HL-60/S4 treated with retinoic acid at 250 ng/mL for 4 days and 3 days (cell line): Measurements from ENCODE around the gene ARSG.
"Not testable (repeated sequence)": the region's sequence is repeated elsewhere in the genome, so short reads cannot be mapped to it uniquely, and the experiment has no call there.

Experiments
- in situ Hi-C: fragments of 300-500 bp; cut with MboI; formaldehyde crosslinking; loops from 2 replicates; pipeline ENCODE4 v1.7.0; 2022; ENCODE audit warnings: low sequenced_read_pairs

The ARSG gene

DNA sequence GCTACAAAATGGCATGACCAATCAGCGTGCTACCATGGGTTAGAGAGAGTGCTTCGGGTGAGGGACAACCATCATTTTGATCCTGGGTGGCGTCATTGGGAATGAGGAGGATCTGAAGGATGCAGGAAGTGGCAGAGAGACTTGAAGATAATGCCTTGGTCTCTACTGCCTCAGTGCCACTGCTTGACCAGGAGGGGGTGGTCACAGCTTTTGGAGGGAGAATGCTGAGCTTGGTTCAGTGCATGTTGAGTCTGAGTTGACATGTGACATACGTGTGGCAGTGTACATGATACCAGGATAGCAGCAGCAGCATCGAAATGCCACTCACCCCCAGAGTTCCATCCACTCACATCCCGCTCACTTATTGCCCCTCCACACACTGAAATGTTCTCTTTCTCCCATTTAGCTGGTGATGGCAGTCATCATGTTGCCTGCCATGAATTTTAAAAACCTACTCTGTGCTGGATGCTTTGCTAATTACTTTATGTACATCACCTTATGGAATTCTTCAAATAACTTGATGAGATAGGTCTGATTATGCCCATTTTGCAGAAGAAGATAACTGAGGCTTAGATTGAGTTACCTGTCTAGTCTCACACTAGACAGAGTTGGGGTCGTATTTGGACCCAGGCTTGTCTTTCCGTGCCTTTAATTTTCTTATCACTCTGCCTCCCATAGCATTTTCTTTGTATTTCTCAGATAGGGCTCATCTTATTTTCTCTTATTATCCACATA is 36.7 kb downstream of the ARSG start:
- in situ Hi-C loops = no loop called here

DNA sequence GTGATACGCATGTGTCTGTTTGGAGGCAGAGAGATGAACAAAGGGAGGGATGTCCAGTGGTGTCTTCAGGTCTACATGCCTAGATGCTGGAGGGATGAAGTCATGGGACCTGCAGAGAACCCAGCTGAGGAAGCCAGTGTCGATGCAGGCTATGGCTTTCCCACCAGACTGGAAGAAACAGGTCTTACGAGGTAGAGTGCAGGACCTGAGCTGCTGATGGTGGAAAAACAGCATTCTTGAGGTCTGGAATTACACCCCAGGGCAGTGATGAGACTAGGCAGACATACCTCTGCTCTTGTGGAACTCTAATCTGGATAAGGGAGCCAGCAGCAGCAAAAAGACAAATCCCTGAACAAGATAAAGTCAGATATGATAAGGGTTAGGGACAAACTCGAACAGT is 37.4 kb downstream of the ARSG start:
- in situ Hi-C loops = no loop called here

DNA sequence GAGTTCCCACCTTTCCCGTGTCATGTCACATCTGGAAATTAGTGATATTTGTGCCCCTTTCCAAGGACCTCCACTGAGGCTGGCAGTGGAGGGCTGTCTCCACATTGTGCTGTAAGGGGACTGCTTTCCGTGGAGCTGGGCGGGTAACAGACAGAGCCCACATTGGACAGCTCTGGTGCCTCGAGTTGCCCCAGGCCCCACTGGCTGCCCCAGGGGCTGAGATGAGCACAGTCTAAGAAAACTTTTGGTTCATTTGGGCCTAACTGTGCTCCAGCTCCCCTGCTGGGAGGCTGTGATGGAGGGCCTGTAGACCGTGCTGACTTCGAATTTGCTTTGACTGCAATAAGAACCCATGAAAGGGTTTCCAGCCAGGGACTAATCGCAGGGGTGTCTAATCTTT is 38.0 kb downstream of the ARSG start:
- in situ Hi-C loops = no loop called here

DNA sequence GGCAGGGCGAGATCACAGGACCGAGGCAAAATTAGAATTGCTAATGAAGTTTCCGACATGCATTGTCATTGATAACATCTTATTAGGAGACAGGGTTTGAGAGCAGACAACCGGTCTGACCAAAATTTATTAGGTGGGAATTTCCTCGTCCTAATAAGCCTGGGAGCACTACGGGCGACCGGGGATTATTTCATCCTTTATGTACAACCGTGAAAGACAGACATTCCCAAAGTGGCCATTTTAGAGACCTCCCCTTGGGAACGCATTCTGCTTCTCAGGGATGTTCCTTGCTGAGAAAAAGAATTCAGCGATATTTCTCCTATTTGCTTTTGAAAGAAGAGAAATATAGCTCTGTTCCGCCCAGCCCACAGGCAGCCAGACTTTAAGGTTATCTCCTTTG is 40.6 kb downstream of the ARSG start:
- in situ Hi-C loops = not testable (repeated sequence)

DNA sequence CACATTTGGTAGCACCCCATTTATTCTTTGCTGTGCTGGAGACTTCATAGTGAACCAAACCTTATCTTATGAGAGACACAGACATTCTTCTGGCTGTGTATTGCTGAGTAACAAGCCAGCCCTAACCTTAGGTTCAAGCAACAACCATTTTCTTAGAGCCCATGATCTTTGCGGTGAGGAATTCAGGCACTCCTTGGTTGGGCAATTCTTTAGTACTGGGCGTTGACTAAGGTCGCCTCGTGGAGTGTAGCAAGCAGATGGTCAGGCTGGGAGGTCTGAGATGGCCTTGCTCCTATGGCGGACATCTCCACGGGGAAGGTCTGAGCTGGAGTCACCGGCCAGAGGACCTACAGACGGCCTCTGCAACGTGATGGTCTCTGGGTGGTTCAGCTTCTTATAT is 43.1 kb downstream of the ARSG start:
- in situ Hi-C loops = no loop called here

DNA sequence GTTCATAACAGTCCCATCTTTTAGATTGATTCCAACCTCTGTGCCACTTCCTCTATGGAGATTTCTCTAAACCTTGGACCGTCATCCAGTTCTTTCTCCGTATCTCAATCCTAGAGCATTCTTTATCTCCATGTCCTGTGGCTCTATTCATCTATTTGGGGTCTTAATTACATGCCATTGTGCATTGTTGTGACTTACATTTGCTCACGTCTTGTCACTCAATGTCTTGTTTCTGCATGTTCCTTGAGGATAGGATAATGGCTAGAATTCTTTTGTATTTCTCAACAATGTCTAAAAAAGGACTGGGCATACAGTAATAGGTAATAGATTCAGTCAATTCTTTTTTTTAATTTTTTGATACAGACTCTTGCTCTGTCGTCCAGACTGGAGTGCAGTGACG is 50.2 kb downstream of the ARSG start:
- in situ Hi-C loops = no loop called here

DNA sequence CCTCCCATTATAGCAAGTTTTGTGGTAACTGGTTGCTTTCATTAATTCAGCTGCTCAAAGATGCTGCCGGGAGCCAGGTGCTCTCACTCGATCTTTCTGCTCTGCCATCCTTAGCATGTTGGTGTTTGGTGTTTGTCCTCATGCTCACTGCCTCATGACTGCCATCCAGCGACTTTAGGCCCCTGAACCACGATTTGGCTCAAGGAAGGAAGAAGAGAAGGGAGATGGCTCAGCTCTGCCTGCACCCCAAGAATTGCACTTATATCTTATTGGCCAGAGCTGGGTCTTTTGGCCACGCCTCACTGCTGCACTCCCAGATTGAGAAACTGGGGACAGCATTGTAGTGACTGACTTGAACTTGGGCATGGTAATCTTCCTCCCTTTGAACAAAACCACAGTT is 52.7 kb downstream of the ARSG start:
- in situ Hi-C loops = no loop called here

DNA sequence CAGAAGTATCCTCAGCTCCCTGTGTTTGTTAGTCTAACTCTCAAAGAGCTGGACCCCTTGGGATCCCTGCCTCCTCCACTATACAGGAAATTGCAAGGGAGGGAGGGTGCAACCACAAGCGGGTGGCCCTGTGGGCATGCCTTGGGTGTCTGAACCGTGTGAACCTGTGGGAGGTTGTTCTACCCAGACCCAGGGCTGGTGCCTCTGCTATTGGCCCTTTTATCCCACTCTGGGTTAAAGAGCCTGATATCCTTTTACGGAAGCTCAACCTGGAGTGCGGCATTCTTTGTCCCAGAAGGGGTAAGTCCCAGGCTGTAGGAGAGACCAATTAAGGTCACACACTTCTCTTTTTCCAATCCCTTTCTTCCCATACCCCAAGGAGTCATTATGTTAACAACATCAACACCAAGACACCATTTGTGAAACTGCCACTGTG is 53.4 kb downstream of the ARSG start:
- in situ Hi-C loops = no loop called here

DNA sequence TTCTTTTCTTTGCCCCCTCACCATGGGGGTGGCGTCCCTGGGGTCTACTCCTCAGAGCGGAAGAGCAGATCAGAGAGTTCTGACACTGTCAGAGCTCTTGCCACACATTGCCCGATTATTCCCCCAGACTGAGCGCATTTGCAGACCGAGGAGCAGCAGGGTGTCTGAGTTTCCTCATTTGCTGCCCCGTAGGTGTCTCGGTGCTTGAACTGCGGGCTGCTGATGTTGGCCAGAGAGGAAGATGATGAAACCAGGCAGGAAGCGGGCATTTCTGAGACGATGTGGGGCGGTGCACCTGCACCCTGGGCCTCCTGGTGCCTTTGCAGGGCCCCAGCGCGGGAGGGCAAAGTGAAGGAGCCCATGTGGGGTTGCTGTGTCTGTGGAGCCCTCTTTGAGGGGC is 55.2 kb downstream of the ARSG start:
- in situ Hi-C loops = no loop called here

DNA sequence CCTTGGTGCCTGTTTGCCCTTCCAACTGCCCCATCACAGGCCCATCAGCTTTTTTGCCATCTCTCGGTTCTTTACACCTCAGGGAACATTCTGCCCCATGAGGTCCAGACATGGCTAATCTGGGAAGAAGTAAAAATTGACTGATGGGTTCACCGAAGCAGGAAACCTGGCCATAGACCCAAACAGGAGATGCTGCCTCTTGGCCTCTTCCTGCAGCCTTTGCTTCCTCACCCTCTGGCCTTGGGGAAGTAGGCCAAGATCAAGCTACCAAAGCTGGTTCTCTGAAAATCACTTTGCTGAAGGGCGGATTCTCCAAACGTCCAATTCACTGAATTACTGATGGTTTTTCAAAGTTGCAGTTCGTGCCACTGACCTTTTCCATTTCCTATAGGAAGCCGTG is 56.1 kb downstream of the ARSG start:
- in situ Hi-C loops = no loop called here

DNA sequence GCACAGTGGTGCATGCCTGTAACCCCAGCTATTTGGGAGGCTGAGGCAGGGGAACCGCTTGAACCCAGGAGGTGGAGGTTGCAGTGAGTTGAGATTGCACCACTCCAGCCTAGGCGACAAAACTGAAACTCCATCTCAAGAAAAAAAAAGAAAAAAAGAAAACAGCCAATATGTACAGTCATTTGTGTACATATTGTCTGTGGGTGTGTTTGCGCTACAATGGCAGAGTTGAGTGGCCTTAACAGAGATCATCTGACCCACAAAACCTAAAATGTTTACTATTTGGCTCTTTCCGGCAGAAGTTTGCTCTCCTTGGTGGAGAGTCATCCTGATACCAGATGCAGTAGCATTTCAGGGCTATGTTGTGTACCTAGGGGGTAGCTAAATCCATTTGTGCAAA is 57.9 kb downstream of the ARSG start:
- in situ Hi-C loops = no loop called here

DNA sequence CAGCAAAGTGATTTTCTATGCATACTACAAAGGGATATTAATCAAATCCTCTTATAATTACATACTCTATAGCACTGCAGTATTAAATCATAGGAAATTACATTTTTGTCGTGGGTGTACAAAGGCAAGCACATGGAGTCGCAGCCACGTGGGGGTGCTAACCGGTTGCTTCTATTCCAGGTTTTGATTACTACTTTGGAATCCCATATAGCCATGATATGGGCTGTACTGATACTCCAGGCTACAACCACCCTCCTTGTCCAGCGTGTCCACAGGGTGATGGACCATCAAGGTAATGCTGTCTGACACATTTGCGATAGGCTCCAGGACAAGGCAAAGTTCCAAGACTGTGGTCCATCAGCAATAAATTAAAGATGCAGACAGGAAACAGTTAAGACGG is 60.1 kb downstream of the ARSG start:
- in situ Hi-C loops = no loop called here

DNA sequence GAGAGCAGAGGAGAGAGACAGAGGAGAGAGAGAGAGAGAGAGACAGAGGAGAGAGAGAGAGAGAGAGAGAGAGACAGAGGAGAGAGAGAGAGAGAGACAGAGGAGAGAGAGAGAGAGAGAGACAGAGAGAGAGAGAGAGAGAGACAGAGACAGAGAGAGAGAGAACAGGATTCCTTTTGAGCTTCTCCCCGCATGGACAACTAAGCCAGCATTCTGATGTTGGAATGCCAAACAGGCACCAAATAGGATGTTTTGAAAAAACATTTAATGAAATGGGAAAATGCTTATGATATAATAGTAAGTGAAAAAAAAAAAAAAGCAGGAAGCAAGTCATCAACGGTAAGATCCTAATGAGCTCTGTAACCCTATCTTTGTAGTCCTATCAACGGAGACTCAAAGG is 60.7 kb downstream of the ARSG start:
- in situ Hi-C loops = no loop called here

DNA sequence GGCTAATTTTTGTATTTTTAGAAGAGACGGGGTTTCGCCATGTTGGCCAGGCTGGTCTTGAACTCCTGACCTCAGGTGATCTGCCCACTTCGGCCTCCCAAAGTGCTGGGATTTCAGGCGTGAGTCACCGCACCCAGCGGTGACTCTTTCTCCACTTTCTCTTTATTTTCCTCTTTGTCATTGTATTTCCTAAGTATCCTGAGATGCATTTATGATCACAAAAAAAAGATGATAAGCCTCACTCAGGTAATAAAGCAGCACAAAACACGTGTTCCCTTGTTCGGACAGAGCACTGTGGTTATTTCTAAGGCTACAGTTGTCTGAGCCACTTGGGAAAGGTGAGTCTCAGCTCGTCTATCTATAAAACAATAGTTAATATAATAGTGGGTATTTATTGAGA is 61.4 kb downstream of the ARSG start:
- in situ Hi-C loops = not testable (repeated sequence)

DNA sequence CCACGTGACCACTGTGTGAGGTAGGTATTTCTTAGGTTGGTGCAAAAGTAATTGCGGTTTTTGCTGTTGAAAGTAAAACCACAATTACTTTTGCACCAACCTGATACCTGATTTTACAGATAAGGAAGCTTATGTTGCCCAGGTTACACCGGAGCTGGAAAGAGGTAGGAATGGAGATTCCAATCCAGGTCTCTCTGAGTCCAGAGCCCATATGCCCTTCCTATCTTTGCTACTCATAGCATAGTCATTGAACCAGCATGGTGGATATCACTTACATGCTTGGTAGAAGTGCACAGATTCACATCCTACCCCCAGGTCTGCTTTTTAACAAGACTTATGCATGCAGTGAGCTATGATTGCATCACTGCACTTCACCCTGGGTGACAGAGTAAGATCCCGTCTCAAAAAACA is 61.8 kb downstream of the ARSG start:
- in situ Hi-C loops = no loop called here

DNA sequence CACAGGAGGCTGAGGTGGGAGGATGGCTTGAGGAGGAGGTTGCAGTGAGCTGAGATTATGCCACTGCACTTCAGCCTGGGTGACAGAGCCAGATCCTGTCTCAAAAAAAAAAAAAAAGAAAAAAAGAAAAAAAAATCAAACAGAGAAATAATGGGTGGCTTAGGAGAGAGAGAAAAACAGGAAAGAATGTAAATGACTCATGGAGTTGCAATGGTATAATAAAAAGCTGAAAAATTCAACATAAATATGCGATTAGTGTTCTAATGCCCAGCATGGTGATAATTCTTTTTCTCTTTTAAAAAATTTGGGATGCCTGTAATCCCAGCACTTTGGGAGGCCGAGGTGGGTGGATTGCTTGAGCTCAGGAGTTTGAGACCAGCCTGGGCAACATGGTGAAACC is 63.0 kb downstream of the ARSG start:
- in situ Hi-C loops = not testable (repeated sequence)

DNA sequence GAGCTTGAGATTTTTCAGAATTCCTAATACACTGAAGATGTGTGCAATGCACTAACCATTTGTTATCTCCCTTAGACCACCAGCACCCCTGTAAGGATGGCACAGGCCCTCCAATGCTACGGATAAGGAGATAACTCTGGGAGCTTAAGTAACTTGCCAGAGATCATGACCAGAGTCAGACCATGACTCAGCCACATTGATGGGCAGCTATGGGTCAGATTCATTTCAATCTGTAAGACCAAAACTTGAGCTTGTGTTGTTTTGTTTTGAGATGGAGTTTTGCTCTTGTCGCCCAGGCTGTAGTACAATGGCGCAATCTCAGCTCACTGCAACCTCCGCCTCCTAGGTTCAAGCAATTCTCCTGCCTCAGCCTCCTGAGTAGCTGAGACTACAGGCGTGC is 63.8 kb downstream of the ARSG start:
- in situ Hi-C loops = not testable (repeated sequence)

DNA sequence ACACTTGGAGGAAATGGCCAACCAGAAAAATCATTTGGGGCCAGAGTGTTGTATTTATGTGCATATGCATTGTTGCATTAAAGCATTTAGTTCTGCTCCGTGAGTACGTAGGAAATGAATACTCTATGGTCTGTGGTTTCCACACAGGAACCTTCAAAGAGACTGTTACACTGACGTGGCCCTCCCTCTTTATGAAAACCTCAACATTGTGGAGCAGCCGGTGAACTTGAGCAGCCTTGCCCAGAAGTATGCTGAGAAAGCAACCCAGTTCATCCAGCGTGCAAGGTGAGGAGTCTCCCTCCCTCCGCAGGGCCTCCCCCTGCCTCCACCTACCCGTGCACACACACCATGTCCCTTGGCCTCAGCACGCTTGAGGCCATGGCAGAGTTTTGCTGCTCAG is 65.2 kb downstream of the ARSG start:
- in situ Hi-C loops = no loop called here

DNA sequence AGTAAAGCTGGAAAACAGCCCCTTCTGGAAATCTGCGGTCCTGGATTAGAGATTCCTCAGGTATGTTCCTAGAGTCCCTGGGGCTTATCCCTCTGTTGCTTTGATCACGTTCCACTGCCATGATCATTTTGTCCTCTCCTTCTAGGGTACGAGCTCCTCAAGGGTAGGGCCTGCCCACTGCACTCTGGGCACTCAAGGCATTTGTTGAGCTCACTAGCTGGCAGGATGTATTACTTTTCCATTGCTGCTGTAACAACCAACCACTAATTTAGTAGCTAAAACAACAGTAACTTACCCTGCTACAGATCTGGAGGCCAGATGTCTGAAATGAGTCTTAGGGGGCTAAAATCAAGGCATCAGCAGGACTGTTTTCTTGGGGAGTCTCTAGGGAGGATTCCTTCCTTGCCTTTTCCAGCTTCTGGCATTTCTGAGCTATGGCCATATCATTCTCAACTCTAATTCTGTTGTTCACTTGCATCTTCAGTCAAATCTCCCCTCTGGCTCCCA is 65.7 kb downstream of the ARSG start:
- in situ Hi-C loops = no loop called here

DNA sequence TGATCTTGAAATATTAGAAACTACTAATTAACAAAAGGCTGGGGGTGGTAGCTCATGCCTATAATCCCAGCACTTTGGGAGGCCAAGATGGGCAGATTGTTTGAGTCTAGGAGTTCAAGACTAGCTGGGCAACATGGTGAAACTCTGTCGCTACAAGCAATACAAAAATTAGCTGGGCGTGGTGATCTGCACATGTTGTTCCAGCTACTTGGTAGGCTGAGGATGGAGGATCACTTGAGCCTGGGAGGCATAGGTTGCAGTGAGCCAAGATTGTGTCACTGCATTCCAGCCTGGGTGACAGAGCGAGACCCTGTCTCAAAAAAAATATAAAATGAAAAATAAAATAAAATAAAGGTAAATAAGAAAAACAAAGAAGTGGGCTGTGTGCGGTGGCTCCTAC is 66.6 kb downstream of the ARSG start:
- in situ Hi-C loops = no loop called here

DNA sequence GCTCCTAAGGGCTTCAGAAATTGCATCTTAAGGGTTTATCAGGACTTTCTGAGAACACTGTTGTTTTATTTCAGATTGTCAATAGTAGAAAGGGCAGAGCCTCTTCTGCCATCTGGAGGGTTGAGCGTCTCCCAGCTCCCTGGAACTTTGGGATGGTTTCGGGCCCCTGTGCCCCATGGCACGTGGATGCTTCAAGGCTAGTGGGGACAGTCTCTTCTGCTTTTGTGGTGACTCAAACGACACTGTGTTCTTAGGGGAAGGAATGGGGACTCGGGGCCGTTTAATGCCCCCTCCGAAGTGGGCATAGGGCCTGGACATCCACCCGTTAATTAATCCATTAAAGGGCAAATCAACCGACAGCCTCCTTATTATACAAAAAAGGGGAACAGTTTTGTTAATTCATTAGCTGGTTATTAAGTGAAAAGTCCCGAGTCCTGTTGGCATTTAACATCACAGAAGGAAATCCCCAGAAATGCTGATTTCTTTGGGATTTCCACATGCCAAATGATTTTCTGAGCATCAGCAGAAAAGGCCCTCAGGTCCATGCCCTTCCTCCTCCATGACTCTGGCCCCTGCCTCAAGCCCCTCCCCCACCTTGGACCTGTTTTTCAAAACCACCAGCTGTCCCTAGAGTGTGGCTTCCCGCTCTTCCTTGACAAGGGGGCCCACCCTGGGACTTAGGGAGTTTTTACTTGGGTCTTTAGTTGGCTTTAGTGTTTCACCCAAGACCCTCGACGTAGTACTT is 68.7 kb downstream of the ARSG start:
- in situ Hi-C loops = no loop called here

DNA sequence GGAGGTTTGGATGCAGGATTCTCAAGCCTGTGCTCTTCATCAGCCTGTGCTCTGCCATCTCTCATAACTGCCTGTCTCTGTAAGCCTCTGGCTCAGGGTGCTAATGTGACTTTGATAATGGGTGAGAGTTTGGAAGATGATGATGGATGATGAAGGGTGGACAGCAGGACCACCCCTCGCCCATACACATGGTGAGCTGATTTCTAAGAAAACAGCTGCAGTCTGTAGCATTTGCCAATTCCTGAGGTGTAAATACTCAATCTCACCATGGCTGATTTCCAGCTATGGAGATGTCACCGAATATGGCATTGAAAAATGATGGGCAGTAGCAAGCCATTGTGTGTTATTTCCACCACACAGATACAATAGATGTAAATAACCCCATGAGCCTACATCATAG is 74.2 kb downstream of the ARSG start:
- in situ Hi-C loops = no loop called here
